GM12892 (cell line): ENCODE data around the gene ANKH.
"Not testable (repeated sequence)": the region's sequence is repeated elsewhere in the genome, so short reads cannot be mapped to it uniquely, and the experiment has no call there.

Experiments used
- POLR2A ChIP-seq: IDR thresholded peaks from 2 replicates; pipeline ENCODE4 v1.6.1; 2011; ENCODE audit warnings: low read depth, low read length, control low read depth
- POLR2AphosphoS5 ChIP-seq: IDR thresholded peaks from 2 replicates; pipeline ENCODE4 v1.6.1; 2011; ENCODE audit warnings: low read depth, low read length, control low read depth
- TAF1 ChIP-seq: IDR thresholded peaks from 2 replicates; pipeline ENCODE4 v1.6.1; 2011; ENCODE audit warnings: low read depth, mild to moderate bottlenecking, control low read depth, low read length, borderline replicate concordance

GRCh38 chr5:14848942-14849341 lies 22.6 kb downstream of the ANKH start:
- TF ChIP-seq POLR2A, POLR2AphosphoS5, TAF1: not testable (repeated sequence)
